ENCODE data around the gene FBXO8. TPM values are rescaled to one million over a fixed set of nuclear protein-coding genes. Genes with fewer than 3 reads are reported as not detected.

FBXO8 gene
- total RNA-seq, 2 experiments from 2014 or later: 19.7 to 21.3 TPM

GRCh38 chr4:174192943-174193342, 90.5 kb downstream of the FBXO8 start:
- no peak for DNase-seq
- Mint-ChIP-seq H3K27me3 (peaks cover 30% of the 10 kb centered on the region), H3K4me1 (ENCODE audit: low read depth) (no peaks in the 10 kb centered on the region), H3K9me3 (no peaks in the 10 kb centered on the region), H3K36me3 (no peaks in the 10 kb centered on the region), H3K4me3 (no peak overlapping the region), H3K27ac (no peak overlapping the region)
- CTCF ChIA-PET: no interaction called here
- intact Hi-C loops (cut with micrococcal nuclease): no loop called here
- POLR2A ChIA-PET: no interaction called here

DNA sequence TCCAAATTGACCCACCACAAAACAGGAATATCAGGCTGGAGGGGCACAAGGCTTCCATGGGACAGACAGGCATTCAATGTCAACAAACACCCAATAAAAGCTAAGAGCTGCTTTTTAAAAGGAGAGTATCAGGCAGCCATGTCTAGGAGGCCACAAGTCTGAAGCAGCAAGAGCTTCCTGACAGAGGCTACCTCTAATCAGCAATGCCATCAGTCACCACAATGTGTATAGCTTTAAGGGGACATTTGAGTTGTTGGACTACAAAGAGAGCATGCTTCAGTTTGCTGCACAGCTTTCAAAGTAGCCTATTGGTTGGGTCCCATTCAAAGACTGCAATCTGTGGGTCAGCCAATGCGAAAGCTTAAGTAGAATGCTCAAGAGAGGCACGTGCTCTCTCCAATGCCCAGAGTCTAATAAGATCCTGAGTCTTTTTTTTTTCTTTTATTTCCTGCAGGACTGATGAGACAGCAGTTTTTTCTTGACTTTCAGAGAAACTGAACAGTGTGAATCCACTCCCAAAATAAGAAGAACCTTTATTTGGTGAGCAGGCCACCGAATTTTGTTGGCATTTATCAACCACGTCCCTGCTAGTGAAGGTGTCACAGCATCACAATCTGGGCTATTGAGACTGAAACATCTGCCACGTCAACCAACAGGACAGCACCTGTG, 92.5 kb downstream of the FBXO8 start:
- Mint-ChIP-seq H3K4me1 (ENCODE audit: low read depth) (no peaks in the 10 kb centered on the region), H3K27ac (no peak overlapping the region), H3K9me3 (no peaks in the 10 kb centered on the region), H3K4me3 (no peak overlapping the region), H3K36me3 (no peaks in the 10 kb centered on the region), H3K27me3 (peaks cover 25% of the 10 kb centered on the region)
- no peak for DNase-seq
- POLR2A ChIA-PET: no interaction called here
- CTCF ChIA-PET: no interaction called here
- intact Hi-C loops (cut with micrococcal nuclease): no loop called here

DNA sequence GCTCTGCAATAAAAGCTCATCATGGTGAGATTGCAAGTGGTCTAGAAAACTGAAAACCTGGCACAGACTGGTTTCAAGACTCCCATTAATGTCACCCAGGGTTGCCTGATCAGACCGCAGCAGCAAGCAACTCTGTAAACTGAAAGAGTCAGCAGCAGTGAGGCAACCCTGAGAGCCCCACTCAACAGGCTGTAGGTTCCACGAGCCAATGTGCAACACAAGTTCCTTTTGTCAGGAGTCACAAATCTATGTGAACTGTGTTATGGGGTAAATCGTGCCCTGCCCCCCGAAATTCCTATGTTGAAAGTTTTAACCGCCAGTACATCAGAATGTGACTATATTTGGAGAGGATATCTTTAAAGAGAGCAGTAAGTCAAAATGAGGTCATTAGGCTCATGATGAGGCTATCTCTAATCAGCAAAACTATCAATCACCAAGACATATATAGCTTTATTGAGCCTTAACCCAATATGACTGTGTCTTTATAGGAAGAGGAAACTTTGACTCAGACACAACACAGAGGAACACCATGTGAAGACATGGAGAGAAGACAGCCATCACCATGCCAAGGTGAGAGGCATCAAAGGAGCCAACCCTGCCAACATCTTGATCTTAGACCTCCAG, 94.0 kb downstream of the FBXO8 start:
- POLR2A ChIA-PET: no interaction called here
- Mint-ChIP-seq H3K36me3 (no peaks in the 10 kb centered on the region), H3K4me1 (ENCODE audit: low read depth) (no peaks in the 10 kb centered on the region), H3K4me3 (no peak overlapping the region), H3K27me3 (peaks cover 30% of the 10 kb centered on the region), H3K9me3 (no peaks in the 10 kb centered on the region), H3K27ac (no peak overlapping the region)
- intact Hi-C loops (cut with micrococcal nuclease): no loop called here
- DNase-seq: no peak
- CTCF ChIA-PET: no interaction called here

Other genes with a start within 250 kb of the FBXO8 start
- 10 to 100 TPM; 29.3 to 30.1 TPM for gene CEP44, start 244 bp upstream of the FBXO8 start, total RNA-seq
- gene HPGD, start 238.8 kb upstream of the FBXO8 start, total RNA-seq: 1 to 10 TPM; 3.0 to 3.4 TPM